Upper lobe of left lung (tissue), 4 donors: ENCODE measurements around the gene ITPKB.

Experiments
- EP300 ChIP-seq, 4 donors: sonication (generic); formaldehyde crosslinking; IDR thresholded peaks; one replicate each; pipeline ENCODE4 v1.5.1; 2017; ENCODE audit warnings: antibody characterized with exemption in 4 of 4, control low read depth in 2 of 4
- POLR2A ChIP-seq, 4 donors: fragments of 450-650 bp; IDR thresholded peaks; one replicate each; pipeline ENCODE4 v1.5.1; 2016 to 2017; ENCODE audit warnings: antibody characterized with exemption in 4 of 4, mild to moderate bottlenecking in 2 of 4
- TF ChIP-seq, protein P1 (sequence below), 6 experiments: fragments of 450-650 bp in 4 of 6; fragments of 200-600 bp in 2 of 6; sonication (generic) in 2 of 6; IDR thresholded peaks; one replicate each; pipeline ENCODE4 v1.5.1; 2016 to 2019; ENCODE audit warnings: antibody characterized with exemption in 6 of 6

GRCh38 chr1:226629896-226630550 lies 109.1 kb downstream of the ITPKB start:
- TF ChIP-seq POLR2A (IDR thresholded peaks at IDR 0.05) (no peak), EP300 (IDR thresholded peaks at IDR 0.05) (no peak)
- TF ChIP-seq, protein P1, sequence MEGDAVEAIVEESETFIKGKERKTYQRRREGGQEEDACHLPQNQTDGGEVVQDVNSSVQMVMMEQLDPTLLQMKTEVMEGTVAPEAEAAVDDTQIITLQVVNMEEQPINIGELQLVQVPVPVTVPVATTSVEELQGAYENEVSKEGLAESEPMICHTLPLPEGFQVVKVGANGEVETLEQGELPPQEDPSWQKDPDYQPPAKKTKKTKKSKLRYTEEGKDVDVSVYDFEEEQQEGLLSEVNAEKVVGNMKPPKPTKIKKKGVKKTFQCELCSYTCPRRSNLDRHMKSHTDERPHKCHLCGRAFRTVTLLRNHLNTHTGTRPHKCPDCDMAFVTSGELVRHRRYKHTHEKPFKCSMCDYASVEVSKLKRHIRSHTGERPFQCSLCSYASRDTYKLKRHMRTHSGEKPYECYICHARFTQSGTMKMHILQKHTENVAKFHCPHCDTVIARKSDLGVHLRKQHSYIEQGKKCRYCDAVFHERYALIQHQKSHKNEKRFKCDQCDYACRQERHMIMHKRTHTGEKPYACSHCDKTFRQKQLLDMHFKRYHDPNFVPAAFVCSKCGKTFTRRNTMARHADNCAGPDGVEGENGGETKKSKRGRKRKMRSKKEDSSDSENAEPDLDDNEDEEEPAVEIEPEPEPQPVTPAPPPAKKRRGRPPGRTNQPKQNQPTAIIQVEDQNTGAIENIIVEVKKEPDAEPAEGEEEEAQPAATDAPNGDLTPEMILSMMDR (IDR thresholded peaks at IDR 0.05): no peak
